A673 (cell line): ENCODE measurements around the gene VANGL1.

Experiments used
- CTCF ChIP-seq: fragments of 300-800, 200-600 bp; sonication (generic); conservative IDR thresholded peaks from 2 replicates; pipeline ENCODE4 v1.5.1; 2017; ENCODE audit warnings: low read depth, mild to moderate bottlenecking, antibody characterized with exemption, low read length, moderate library complexity, mixed read lengths
- EZH2 ChIP-seq: fragments of 200-600 bp; sonication (generic); IDR thresholded peaks from 2 replicates; pipeline ENCODE4 v1.6.1; 2017; ENCODE audit warnings: borderline replicate concordance, low read depth, mild to moderate bottlenecking, mixed read lengths, antibody characterized with exemption, low read length; ENCODE audit not compliant: poor library complexity, severe bottlenecking

GRCh38 chr1:115640384-115640783 is 1.4 kb upstream of the VANGL1 start:
- TF ChIP-seq CTCF: no peak
- TF ChIP-seq EZH2: no peak
